SW 1271 (cell line): ENCODE results near the gene PLXNA4.

Experiments used
- DNase-seq, 2 experiments: peaks; one replicate each; lab custom pipeline; 2025; lab: John Stamatoyannopoulos, UW

The PLXNA4 gene

DNA sequence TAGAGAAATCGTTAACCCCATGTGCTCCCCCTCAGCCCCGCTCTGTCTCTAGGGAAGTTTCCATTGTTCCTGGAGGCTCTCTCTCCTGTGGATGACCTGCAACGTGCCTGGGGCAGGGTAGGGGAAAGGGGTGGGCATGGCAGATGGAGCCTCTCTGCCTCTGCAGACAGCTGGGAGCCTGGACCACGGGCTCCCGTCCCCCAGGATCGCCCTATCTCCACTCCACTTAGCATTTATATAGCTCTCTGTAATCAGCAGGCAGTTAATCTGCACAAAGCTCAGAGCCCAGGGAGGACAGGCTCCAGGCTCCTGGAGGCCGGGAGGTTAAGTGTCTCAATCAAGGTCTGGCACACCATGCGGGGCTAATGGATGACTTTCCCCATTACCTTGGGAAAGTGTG is 369.7 kb downstream of the PLXNA4 start:
- DNase-seq, result no peak

GRCh38 chr7:132205509-132205908 is 370.8 kb downstream of the PLXNA4 start:
- no peak for DNase-seq

DNA sequence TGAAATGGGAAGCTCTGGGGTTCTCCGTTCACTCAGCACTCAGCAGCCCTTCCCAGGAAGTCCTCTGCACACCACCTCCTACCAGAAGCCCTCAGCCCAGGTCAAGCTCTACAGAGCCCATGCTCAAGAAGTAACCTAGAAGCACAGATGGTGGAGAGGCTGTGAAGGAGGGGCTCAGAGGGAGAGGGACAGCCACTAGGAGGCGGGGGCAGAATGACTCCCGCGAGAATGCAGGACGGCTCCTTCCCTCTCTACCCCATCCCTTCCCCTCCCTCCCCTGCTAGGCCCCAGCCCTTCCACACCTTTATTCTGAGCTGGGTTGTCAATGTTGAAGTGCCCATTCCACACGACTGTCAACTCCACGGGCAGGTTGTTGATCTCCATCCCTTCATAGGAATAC is 373.2 kb downstream of the PLXNA4 start:
- no peak for DNase-seq

GRCh38 chr7:132202541-132202940 is 373.7 kb downstream of the PLXNA4 start:
- DNase-seq, result no peak

DNA sequence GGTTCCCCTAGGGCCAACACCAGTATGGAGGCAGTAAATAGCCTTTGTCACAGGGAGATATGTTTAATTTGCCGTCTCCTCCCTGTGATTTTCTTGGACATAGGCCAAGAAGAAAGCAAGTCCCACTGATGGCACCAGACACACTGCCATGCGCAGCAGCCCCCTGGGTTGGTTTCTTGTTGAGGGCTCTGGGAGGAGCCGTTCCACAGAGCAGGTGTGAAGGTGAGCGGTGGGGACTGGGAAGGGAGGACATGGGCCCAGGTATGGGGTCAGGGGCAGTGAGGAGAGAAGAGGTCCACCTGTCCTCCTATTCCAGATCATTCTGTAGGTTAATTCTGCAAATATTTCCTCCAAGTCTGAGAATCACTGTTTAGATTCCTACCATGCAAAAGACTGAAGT is 376.1 kb downstream of the PLXNA4 start:
- DNase-seq, result no peak

- no peak for DNase-seq
Measured at GRCh38 chr7:132199626-132200025, 376.6 kb downstream of the PLXNA4 start.

GRCh38 chr7:132197772-132198171 is 378.5 kb downstream of the PLXNA4 start:
- no peak for DNase-seq

GRCh38 chr7:132193898-132194297 is 382.4 kb downstream of the PLXNA4 start:
- DNase-seq, result no peak

GRCh38 chr7:132192809-132193208 is 383.5 kb downstream of the PLXNA4 start:
- DNase-seq, result no peak

- no peak for DNase-seq
Measured at GRCh38 chr7:132191418-132191817, 384.9 kb downstream of the PLXNA4 start.

- no peak for DNase-seq
Measured at GRCh38 chr7:132190683-132191082, 385.6 kb downstream of the PLXNA4 start.

GRCh38 chr7:132189881-132190280 is 386.4 kb downstream of the PLXNA4 start:
- no peak for DNase-seq

- DNase-seq, result no peak
Measured at GRCh38 chr7:132187869-132188789, 388.1 kb downstream of the PLXNA4 start.

- DNase-seq, result no peak
Measured at GRCh38 chr7:132187391-132187790, 388.9 kb downstream of the PLXNA4 start.

GRCh38 chr7:132185150-132185549 is 391.1 kb downstream of the PLXNA4 start:
- no peak for DNase-seq

DNA sequence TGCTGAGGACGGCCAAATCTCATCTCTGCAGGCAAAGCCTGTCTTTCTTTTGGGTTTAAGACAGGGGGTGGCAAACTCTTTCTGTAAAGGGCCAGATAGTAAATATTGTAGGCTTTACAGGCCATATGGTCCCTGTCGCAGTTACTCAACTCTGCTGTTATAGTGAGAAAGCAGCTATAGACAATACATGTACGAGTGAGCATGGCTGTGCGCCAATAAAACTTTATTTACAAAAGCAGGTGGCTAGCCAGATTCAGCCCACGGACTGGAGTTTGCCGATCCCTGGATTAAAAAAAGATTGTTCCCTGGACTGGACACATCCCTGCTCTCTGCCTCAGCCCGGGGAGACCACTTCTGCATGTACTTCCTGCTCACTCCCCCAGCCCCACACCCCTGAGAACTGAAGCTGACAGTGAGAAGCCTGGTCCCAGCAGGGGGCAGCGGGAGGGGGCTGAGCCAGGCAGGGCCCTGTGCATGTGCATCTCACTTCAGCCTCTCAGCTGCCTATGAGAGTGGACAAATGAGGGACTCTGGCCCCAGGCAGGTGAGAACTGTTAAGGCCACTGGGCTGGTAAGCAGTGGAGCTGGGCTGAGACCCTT is 392.4 kb downstream of the PLXNA4 start:
- no peak for DNase-seq

DNA sequence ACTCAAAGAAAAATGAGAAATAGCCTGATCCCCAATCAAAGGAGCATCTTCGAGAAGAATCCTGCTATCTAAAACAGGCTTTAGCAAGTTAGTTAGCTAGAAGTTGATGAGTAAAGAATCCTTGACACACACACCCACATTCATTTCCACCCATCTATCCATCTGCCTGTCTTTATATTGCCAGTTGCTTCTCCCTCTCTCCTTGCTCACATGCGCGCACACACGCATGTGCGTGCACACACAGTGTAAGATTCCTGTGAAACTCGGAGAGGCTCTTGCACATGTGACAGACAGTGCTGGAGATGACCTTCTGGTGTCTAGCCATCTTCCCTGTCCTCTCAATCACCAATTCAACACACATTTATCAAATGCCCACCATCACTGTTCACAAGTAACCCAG is 393.3 kb downstream of the PLXNA4 start:
- DNase-seq, result no peak

DNA sequence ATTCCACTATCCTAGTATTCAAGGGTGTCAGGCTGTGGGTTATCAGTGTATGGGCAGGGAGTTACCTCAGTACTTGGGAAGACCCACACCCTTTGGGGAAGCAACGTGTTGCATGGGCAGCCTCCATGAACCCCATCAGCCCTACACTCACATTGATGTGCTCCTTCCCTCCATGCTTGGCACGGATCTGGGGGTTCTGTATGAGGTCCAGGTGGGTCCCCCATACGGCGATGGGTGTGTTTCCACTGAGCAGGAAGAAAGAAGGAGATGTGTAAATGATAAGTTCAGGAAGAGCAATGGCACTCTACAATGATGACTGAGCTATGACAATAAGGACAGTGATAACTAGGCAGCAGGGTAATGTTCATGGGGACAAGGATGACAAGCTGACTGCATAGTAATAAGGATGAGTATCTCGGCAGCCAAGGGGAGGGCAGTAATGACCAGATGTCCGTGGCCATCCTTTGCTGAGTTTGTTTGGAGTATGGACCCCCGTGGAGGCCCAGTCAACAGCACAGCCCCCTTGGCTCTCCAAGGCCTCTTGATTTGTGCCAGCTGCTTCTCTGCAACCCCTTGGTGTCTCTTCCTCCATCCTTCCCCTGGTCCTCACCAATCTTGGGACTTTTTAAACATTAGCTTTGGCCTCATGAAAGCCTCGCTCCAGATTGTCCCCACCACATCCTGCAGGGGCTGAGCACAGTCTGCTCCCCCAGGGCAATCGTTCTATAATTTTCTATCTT is 394.2 kb downstream of the PLXNA4 start:
- DNase-seq, result no peak

DNA sequence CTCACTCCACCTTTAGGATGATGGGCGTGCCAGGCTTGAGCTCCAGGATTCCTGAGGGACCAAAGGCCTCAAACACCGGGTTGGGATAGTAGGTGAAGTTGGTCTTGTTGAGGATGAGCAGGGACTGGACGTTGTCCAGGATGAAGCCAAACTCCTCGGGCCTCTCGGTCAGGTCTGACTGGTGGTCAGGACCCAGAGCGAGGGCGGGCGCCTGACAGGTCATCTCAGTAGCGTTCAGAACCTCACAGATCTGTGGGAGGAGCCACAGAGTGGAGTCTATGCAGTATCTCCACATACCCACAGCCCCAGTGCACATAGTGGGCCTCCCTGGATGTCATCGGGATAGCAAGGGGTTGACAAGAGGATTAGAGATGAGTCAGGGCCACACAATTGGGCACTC is 394.9 kb downstream of the PLXNA4 start:
- no peak for DNase-seq

- DNase-seq, result no peak
Measured at GRCh38 chr7:132180481-132180880, 395.8 kb downstream of the PLXNA4 start.

GRCh38 chr7:132179681-132180080 is 396.6 kb downstream of the PLXNA4 start:
- no peak for DNase-seq

GRCh38 chr7:132179080-132179430 is 397.2 kb downstream of the PLXNA4 start:
- no peak for DNase-seq
